ENCODE data around the gene HLA-DOB.
"Not testable (repeated sequence)": the region's sequence is repeated elsewhere in the genome, so short reads cannot be mapped to it uniquely, and the experiment has no call there.

Gene HLA-DOB

GRCh38 chr6:32807020-32807580 lies 9.7 kb downstream of the HLA-DOB start:
- no peak for DNase-seq

DNA sequence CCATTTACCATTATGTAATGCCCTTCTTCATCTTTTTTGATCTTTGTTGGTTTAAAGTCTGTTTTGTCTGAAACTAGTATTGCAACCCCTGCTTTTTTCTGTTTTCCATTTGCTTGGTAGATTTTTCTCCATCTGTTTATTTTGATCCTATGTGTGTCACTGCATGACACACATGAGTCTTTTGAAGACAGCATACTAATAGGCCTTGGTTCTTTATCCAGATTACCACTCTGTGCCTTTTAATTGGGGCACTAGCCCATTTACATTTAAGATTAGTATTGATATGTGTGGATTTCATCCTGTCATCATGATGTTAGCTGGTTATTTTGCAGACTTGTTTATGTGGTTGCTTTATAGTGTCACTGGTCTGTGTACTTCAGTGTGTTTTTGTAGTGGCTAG lies 11.4 kb downstream of the HLA-DOB start:
- not testable (repeated sequence) for DNase-seq

- no peak for DNase-seq
Measured at GRCh38 chr6:32803416-32803815, 13.4 kb downstream of the HLA-DOB start.

GRCh38 chr6:32799740-32800139 lies 17.1 kb downstream of the HLA-DOB start:
- DNase-seq: no peak

DNA sequence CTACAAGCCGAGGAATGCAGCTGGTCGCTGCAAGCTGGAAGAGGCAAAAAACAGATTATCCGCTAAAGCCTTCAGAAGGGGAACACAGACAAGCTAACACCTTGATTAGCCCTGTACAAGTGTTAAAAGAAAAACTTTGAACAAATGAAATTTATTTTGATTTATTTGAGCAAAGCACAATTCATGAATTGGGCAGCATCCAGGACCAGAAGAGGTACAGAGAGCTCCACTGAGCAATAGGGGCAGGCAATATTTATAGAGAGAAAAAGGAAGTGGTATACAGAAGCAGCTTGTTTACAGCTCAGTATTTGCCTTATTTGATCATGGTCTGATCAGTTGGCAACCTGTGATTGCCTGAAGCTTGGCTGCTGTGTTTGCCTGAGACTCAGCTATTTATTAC lies 17.6 kb downstream of the HLA-DOB start:
- DNase-seq: no peak

DNA sequence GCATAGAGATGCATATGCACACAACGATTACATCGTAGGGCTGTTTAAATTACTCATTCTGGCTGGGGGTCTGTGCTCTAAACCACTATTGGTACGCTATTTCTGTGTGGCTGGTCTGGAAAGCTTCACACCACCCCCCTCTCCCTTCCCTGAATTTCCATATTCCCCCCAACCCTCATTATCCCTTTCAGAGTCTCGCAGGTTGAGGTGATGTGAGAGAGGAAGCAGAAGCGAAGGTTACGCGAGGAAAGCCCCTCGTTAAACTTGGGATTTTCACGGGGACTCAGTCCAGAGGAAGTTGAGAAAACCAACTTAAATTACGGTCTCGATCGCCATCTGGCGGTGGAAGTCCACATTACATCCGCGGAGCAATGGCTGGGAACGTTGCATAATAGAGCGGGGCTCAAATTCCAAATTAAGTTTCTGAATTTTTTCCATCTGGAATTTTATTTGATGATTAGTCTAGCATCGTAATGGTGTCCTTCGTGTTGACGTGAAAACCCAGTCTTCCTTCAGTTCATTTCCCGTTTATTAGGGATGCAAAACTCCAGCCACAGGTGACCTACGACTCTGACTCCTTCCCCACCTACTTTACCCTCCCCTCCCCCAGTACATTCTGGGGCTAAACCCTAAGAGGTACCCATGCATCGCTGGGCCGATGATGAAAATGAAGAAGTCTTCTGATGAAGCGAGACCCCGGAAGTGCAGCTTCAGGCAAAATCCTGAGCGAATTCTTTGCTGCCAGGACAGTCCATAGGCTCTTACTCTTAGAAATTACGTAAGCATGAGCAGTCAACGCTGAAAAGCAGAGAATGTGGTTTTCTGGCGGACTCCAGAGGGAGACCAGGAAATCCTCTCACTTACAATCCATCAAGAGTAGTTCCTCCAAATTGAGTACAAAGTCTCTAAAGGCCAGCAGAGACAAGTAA lies 19.7 kb downstream of the HLA-DOB start:
- peak; percentile 88 to 90 for DNase-seq

- peak; percentile 83 to 97 for DNase-seq
Measured at GRCh38 chr6:32794510-32794909, 22.3 kb downstream of the HLA-DOB start.

- DNase-seq: no peak
Measured at GRCh38 chr6:32792901-32793435, 23.8 kb downstream of the HLA-DOB start.

GRCh38 chr6:32790306-32790705 lies 26.5 kb downstream of the HLA-DOB start:
- DNase-seq: no peak

- DNase-seq: peak; percentile 83 to 91
Measured at GRCh38 chr6:32785781-32786533, 30.8 kb downstream of the HLA-DOB start.

GRCh38 chr6:32782923-32783322 lies 33.9 kb downstream of the HLA-DOB start:
- DNase-seq: not testable (repeated sequence)

GRCh38 chr6:32779036-32779435 lies 37.8 kb downstream of the HLA-DOB start:
- no peak for DNase-seq

DNA sequence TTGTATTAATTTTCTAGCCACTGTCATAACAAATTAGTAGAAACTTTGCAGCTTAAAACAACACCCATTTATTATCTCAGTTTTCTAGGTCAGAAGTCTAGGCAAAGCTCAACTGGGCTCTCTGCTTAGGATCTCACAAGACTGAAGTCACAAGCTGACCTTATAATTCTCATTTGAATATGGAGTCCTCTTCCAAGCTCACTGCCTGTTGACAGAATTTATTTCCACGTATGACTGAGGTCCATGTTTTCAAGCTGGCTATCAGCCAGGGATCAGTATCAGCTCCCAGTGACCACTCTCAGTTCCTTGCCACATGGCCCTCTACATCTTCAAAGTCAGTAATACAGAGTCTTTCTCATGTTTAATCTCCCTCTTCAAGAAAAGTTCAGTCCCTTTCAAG lies 41.7 kb downstream of the HLA-DOB start:
- no peak for DNase-seq

- peak; percentile 40 to 43 for DNase-seq
Measured at GRCh38 chr6:32774426-32774825, 42.4 kb downstream of the HLA-DOB start.

- DNase-seq: no peak
Measured at GRCh38 chr6:32772656-32773055, 44.1 kb downstream of the HLA-DOB start.

DNA sequence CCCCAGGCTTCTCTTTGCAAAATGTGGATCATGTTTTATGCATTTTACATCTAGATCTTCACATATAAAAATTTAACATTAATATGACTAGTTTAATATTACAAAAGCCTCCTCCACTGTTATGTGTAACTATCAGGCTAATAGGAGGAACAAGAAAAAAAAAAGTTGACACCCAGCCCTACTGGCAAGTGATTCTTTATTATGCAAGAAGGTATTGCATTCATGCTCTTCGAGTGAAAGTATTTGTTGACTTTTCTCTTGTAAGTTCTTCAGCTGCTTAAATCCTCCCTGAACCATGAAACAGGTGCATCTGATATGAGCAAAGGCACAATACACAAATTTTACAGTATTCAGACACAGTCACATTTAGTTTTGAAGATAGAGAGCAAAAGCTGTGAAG lies 52.8 kb downstream of the HLA-DOB start:
- peak; percentile 38 to 84 for DNase-seq

DNA sequence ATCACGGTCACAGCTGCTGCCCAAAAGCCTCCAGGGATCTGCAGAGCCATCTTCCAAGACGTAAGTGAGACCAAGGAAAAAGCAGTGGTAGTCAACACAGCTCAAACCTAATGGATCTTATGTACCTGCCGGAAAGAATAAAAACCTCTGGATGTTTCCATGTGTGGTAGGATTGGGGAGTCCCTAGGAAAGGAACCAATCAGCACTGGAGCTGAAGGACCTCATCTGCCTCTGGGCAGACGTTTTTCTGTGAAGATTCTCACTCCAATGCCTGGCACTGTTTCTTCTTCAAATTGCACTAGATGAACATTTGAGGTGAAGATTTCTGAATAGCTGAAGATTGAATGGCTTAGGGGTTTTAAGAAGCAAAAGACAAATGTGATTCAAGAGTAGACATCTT lies 53.4 kb downstream of the HLA-DOB start, which contains the start of gene HLA-DQB2:
Gene HLA-DQB2, minus strand, starts transcription at position 112 of the 400 bp plus-strand sequence. Its CDS starts 62 bp downstream, at position 50.
- no peak for DNase-seq
